Measurements from ENCODE around the gene ZNF629.

ZNF629 gene

GRCh38 chr16:30777591-30778297 lies 9.3 kb downstream of the ZNF629 start:
- no peak for TF ChIP-seq GATA2 (IDR thresholded peaks at IDR 0.05; ENCODE audit: low read depth, low read length)
- no peak for TF ChIP-seq GATA3 (IDR thresholded peaks at IDR 0.05; ENCODE audit: low read depth, low read length)

GRCh38 chr16:30775392-30776188 lies 11.4 kb downstream of the ZNF629 start:
- TF ChIP-seq GATA2 (IDR thresholded peaks at IDR 0.05; ENCODE audit: low read depth, low read length): no peak
- no peak for TF ChIP-seq GATA3 (IDR thresholded peaks at IDR 0.05; ENCODE audit: low read depth, low read length)

- TF ChIP-seq GATA2 (IDR thresholded peaks at IDR 0.05; ENCODE audit: low read depth, low read length) (no peak), GATA3 (IDR thresholded peaks at IDR 0.05; ENCODE audit: low read depth, low read length) (no peak)
Observed at GRCh38 chr16:30775131-30775391, 11.9 kb downstream of the ZNF629 start.

- TF ChIP-seq GATA3 (IDR thresholded peaks at IDR 0.05; ENCODE audit: low read depth, low read length): no peak
- no peak for TF ChIP-seq GATA2 (IDR thresholded peaks at IDR 0.05; ENCODE audit: low read depth, low read length)
Observed at GRCh38 chr16:30774367-30775130, 12.5 kb downstream of the ZNF629 start.

- TF ChIP-seq GATA3 (IDR thresholded peaks at IDR 0.05; ENCODE audit: low read depth, low read length) (no peak), GATA2 (IDR thresholded peaks at IDR 0.05; ENCODE audit: low read depth, low read length) (no peak)
Observed at GRCh38 chr16:30773826-30774225, 13.2 kb downstream of the ZNF629 start.

GRCh38 chr16:30771726-30772125 lies 15.3 kb downstream of the ZNF629 start:
- TF ChIP-seq GATA3 (IDR thresholded peaks at IDR 0.05; ENCODE audit: low read depth, low read length) (no peak), GATA2 (IDR thresholded peaks at IDR 0.05; ENCODE audit: low read depth, low read length) (no peak)

GRCh38 chr16:30769379-30770089 lies 17.5 kb downstream of the ZNF629 start:
- TF ChIP-seq GATA2 (IDR thresholded peaks at IDR 0.05; ENCODE audit: low read depth, low read length) (no peak), GATA3 (IDR thresholded peaks at IDR 0.05; ENCODE audit: low read depth, low read length) (no peak)

GRCh38 chr16:30768583-30769181 lies 18.3 kb downstream of the ZNF629 start:
- TF ChIP-seq GATA3 (IDR thresholded peaks at IDR 0.05; ENCODE audit: low read depth, low read length) (no peak), GATA2 (IDR thresholded peaks at IDR 0.05; ENCODE audit: low read depth, low read length) (no peak)

GRCh38 chr16:30767767-30768465 lies 19.1 kb downstream of the ZNF629 start:
- TF ChIP-seq GATA3 (IDR thresholded peaks at IDR 0.05; ENCODE audit: low read depth, low read length): no peak
- no peak for TF ChIP-seq GATA2 (IDR thresholded peaks at IDR 0.05; ENCODE audit: low read depth, low read length)

GRCh38 chr16:30766933-30767284 lies 20.1 kb downstream of the ZNF629 start:
- no peak for TF ChIP-seq GATA3 (IDR thresholded peaks at IDR 0.05; ENCODE audit: low read depth, low read length)
- no peak for TF ChIP-seq GATA2 (IDR thresholded peaks at IDR 0.05; ENCODE audit: low read depth, low read length)

GRCh38 chr16:30766206-30766932 lies 20.6 kb downstream of the ZNF629 start:
- no peak for TF ChIP-seq GATA3 (IDR thresholded peaks at IDR 0.05; ENCODE audit: low read depth, low read length)
- no peak for TF ChIP-seq GATA2 (IDR thresholded peaks at IDR 0.05; ENCODE audit: low read depth, low read length)

GRCh38 chr16:30764816-30765465 lies 22.1 kb downstream of the ZNF629 start:
- TF ChIP-seq GATA3 (IDR thresholded peaks at IDR 0.05; ENCODE audit: low read depth, low read length): no peak
- TF ChIP-seq GATA2 (IDR thresholded peaks at IDR 0.05; ENCODE audit: low read depth, low read length): no peak
